Coronary artery (tissue), 2 donors: ENCODE results near the gene SIPA1L3.

Experiments used
- DNase-seq: peaks from one replicate; pipeline ENCODE4 v3.0.0-alpha.2; 2017; ENCODE audit warnings: low spot score
- H3K27ac ChIP-seq, 2 donors: fragments of 200-600 bp; sonication (generic); one replicate each; pipeline ENCODE4 v1.5.1; 2016 to 2019
- H3K4me3 ChIP-seq: fragments of 200-600 bp; sonication (generic); 2 replicates; pipeline ENCODE4 v1.5.1; 2016; ENCODE audit warnings: mild to moderate bottlenecking, moderate library complexity
- TF ChIP-seq, protein P1 (sequence below): fragments of 200-600 bp; sonication (generic); IDR thresholded peaks from one replicate; pipeline ENCODE4 v1.5.1; 2019; ENCODE audit warnings: antibody characterized with exemption

Gene SIPA1L3

DNA sequence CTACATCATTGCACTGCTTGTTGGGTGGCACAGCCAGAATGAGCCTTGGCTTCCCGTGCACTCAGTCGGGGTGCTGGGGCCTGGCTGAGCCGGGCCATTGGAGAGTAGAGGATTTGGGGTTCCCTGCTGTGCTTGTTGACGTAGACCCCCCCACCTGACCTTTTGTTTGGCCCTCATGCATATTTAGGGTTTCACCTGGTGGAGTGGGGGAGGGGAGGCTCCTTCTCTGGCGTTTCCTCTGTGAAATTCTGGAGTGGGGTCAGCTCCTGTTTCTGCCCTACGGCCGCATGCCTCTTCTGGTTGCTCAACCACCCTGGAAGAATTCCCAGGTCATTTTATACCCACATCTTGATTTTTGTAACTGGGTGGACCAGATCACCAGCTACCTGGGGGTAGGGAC is 82.8 kb downstream of the SIPA1L3 start:
- TF ChIP-seq, protein P1, sequence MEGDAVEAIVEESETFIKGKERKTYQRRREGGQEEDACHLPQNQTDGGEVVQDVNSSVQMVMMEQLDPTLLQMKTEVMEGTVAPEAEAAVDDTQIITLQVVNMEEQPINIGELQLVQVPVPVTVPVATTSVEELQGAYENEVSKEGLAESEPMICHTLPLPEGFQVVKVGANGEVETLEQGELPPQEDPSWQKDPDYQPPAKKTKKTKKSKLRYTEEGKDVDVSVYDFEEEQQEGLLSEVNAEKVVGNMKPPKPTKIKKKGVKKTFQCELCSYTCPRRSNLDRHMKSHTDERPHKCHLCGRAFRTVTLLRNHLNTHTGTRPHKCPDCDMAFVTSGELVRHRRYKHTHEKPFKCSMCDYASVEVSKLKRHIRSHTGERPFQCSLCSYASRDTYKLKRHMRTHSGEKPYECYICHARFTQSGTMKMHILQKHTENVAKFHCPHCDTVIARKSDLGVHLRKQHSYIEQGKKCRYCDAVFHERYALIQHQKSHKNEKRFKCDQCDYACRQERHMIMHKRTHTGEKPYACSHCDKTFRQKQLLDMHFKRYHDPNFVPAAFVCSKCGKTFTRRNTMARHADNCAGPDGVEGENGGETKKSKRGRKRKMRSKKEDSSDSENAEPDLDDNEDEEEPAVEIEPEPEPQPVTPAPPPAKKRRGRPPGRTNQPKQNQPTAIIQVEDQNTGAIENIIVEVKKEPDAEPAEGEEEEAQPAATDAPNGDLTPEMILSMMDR = no peak
- H3K4me3 ChIP-seq = no peak overlapping the region
- DNase-seq = no peak
- H3K27ac ChIP-seq = no peak overlapping the region

DNA sequence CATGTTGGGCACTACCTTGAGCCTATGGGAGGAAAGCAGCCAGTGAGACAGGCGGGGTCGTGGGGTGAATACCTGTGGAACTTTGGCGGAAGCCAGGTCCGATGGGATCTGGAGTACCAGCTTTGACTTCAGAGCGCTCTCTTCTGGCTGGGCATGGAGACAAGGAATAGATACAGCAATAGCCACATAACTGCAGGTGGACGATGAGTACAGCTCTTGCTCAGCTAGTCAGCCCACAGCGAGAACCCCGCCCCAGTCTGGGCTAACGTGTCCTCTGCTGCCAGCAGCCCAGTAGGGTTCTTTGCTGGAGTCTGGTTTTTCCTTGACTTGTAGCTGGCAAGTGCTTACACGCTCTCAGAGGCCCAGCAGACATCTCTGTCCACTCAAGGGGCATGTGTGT is 83.4 kb downstream of the SIPA1L3 start:
- DNase-seq = no peak
- H3K27ac ChIP-seq = no peak overlapping the region
- H3K4me3 ChIP-seq = no peak overlapping the region
- TF ChIP-seq, protein P1 = no peak

DNA sequence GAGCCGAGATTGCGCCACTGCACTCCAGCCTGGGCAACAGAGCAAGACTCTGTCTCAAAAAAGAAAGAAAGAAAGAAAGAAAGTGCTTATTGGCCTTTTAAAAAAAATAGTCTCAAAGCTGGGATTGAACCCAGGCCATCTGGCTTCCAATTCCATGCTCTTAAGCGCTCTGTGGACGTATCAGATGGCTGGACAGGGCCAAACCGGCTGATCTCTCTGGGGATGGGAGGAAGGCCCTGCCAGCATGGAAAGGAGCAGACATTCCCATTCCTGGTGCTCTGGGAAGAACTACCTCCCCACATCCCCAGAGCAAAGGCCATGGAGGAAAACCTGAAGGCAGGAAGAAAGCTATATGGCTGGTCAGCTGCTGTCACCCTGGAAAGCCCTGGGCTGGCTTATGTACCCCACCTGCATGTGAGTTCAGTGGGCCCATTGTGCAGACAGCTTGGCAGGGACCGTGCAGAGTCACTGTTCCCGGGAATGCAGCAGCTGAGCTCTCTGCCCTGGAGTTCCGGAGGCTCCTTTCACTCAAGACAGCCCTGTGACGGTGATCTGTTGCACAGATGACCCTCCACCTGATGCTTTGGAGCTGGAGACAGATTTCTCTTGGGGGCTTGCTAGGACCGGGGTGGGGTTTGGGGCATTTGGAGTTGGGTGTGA is 84.3 kb downstream of the SIPA1L3 start:
- Histone ChIP-seq H3K27ac (no peak overlapping the region), H3K4me3 (no peak overlapping the region)
- no peak for DNase-seq
- TF ChIP-seq, protein P1 = no peak

DNA sequence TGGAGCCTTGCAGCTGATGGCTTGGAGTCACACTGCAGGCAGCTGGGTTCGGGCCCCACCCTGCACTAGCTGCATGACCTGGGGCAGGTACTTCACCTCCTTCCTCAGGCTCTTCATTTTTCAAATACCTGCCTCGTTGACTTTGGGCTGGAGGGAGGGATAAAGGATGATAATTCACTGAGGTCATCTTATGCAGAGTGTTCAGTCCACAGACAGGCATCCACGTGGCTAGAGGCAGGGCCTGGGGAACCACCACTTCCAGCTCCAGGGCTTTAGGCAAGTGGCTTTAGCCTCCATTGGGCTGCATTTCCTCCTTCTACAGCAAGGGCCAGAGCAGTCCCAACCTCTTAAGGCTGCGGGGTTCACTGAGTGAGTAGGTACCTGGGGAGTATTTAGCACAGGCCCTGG is 84.8 kb downstream of the SIPA1L3 start:
- TF ChIP-seq, protein P1 = no peak
- no peak for DNase-seq
- Histone ChIP-seq H3K4me3 (no peak overlapping the region), H3K27ac (no peak overlapping the region)

DNA sequence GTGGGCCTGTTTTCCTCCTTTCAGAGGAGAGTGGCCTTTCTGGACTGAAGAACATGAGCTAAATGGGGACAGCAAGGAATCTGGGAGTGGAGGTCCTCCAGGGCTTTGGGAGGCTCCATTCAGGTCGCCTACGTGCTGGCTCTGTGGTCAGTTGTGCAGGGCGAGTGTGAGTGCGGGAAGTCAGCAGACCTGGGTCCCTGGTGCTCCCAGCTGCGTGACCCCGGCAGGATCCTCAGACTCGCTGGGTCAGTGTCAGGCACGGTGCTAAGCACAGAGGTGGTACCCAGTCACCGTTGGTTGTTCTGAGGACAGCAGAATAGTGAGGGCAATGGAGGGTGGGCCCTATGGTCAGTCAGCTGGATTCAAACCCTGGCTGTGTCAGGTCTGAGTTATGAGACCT is 85.8 kb downstream of the SIPA1L3 start:
- H3K27ac ChIP-seq = no peak overlapping the region
- TF ChIP-seq, protein P1 = no peak
- no peak overlapping the region for H3K4me3 ChIP-seq
- DNase-seq = no peak

DNA sequence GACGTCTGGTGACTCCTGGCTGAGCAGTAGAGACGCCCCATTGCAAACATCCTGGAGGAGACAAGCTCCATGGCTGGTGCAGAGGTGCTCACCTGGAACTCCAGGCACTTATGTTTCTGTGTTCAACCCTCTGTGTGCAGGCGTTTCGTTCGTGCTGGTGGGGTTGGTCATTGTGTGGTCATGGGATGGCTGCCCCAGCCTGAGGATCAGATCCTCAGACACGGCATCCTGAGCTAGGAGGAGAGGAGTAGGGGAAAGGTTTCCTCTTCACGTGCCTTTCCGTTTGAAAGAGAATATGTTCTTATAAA is 87.8 kb downstream of the SIPA1L3 start:
- H3K4me3 ChIP-seq = no peak overlapping the region
- H3K27ac ChIP-seq = no peak overlapping the region
- DNase-seq = no peak
- TF ChIP-seq, protein P1 = no peak

DNA sequence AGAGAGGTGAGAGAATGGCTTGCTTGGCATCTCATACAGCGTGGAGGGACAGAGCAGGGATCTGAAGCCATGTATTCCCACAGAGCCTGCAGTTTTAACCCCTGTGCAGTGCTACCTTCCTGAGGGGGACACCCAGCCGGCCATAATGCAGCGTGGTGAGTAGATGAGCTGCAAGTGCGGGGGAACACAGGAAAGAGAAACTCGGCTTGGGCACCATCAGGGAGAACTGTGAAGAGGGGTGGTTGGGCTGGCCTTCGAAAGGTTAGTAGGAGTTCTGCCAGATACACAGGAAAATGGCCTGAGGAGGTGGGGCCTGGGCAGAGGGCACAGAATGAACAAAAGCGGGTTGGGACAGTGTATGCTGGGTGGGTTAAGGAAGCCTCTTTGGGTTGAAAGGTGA is 88.3 kb downstream of the SIPA1L3 start:
- H3K27ac ChIP-seq = no peak overlapping the region
- H3K4me3 ChIP-seq = no peak overlapping the region
- TF ChIP-seq, protein P1 = no peak
- DNase-seq = no peak
